OCI-M2 (cell line): Measurements from ENCODE around the gene LIMK2.
"Not testable (repeated sequence)": the region's sequence is repeated elsewhere in the genome, so short reads cannot be mapped to it uniquely, and the experiment has no call there.

Source experiments
- DNase-seq: peaks from one replicate; lab custom pipeline; 2025; ENCODE audit not compliant: unreplicated experiment; lab: John Stamatoyannopoulos, UW

LIMK2 gene

DNA sequence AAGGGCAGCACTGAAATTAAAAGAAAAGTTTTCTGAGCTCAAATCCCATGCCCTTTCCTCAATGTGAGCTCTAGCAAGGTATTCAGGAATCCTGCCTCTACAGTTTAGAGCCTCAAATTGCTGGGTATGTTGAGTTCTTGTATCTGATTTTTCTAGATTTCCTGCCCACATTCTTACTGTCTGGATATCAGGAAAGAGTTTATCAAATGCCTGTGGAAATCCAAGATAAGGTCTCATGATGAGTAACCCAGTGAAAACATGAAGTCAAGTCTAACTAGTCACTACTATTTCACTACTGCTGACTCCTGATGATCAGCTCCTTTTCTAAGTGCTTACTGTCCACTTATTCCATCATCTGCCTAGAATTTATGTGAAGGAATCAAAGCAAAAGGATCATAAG lies 29.8 kb downstream of the LIMK2 start:
- no peak for DNase-seq

DNA sequence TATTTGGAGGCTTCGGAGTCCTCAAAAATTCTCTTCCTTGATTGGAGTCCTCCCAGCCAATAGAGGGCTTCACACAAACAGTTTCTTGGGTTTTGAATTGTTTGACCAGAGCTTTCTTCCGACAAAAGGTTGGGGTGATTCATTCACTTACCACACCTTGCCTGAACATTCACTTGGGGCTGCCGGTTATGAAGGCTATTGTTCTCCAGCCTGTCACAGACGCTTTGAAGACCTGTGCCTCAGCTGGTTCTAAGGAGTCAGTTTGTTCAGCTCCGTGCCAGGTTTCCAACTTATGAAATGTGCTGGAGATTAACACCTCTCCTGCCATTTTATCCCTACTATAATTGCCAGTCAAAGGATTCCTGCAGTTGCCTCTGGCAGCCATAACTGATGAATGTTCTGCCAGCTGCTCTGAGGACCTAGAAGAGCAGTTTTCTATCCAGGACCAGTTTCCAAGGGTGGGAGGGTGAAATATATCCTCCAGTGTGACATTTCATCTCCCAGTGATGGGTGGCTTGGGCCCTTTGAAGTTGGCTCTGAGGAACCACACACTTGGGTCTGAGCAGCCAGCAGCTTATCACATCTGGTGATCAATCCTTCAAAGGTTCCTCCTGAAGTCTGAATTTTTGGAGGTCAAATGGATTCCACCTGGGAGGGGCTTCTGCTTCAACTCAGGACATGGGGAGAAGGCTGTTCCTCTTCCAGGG lies 31.4 kb downstream of the LIMK2 start:
- no peak for DNase-seq

DNA sequence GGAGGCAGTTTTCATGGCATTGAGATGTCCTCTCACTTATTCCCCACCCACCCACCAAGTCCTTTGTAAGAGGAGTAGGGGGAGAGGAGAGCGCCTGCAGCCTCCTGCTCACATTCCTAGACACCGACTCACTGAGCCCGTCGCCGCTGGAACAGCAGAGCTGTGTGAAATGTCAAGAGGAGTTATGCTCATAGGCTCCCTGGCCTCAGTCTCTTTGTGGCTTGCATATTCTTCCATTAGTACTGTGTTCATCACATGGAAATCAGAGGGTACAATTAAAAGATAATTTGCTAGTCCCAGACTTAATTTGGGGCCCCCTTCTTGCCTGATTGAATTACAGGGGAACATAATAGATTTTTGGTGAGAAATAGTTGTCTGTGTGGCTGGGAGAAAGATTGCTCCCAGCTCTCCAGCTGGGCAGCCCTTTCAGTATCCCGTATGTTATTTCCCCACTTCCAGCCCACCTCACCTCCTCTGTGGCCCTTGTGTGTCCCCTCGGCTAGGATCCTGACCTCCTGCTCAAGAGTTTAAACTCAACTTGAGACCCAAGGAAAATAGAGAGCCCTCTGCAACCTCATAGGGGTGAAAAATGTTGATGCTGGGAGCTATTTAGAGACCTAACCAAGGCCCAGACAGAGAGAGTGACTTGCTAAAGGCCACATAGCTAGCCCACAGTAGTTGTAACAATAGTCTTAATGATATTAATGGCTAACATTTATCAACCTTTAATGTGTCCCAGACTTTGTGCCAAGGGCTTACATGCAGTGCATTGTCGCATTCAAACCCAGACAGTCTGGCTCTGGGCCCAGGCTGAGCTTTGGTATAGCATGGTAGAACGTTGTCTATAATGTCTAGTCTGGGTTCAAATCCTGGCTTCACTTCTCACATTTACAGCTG lies 32.2 kb downstream of the LIMK2 start:
- DNase-seq = no peak

- no peak for DNase-seq
Observed at GRCh38 chr22:31244943-31245451, 32.9 kb downstream of the LIMK2 start.

DNA sequence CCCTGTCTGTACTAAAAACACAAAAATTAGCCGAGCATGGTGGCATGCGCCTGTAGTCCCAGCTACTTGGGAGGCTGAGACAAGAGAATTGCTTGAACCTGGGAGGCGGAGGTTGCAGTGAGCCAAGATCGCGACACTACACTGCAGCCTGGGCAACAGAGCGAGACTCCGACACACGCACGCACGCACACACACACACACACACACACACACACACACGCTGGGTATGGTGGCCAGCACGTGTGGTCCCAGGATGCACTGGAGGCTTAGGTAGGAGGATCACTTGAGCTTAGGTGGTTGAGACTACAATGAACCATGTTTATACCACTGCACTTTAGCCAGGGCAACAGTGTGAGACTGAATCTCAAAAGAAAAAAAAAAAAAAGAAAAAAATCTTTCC lies 33.9 kb downstream of the LIMK2 start:
- not testable (repeated sequence) for DNase-seq

- no peak for DNase-seq
Observed at GRCh38 chr22:31246687-31247086, 34.6 kb downstream of the LIMK2 start.

DNA sequence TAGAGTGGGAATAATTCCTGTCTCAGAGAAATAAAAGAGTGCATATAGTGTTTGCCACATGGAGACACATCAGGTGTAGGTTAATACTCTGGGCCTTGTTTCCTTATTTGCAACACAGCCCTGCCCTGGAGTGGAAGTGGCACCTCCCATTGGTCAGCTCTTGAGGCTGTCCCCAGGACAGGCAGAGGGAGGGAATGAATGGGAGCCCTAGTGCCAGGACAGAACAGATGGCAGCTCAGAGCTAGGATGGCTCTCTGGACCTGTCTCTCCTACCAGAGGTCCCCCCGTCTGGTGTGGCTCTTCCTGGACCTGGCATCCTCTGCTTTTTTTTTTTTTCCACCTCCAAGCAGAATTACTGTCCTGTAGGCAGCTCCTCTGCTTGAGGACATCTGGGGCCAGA lies 35.6 kb downstream of the LIMK2 start:
- DNase-seq = no peak

GRCh38 chr22:31248138-31248745 lies 36.1 kb downstream of the LIMK2 start:
- no peak for DNase-seq

GRCh38 chr22:31248965-31249958 lies 37.2 kb downstream of the LIMK2 start:
- DNase-seq = no peak

- no peak for DNase-seq
Observed at GRCh38 chr22:31250740-31251600, 38.9 kb downstream of the LIMK2 start.

DNA sequence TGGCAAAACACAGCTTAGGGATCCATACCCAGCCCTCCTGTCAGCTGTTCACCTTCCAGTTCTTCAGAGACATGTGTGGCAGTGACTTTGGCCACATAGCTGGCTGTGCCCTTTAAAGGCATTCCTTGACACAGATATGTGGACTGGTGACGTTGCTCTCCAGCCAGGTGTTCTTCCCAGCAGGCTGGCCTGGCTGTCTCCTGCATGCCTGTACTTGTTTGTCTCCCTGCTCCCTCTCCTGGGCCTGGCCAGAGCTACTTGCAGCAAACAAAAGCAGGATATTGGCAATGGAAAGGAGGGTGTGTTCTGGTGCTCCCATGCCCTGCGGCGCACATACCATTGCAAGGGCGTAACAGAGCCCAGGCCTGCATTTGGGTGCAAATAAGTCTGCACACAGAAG lies 41.9 kb downstream of the LIMK2 start:
- DNase-seq = no peak

DNA sequence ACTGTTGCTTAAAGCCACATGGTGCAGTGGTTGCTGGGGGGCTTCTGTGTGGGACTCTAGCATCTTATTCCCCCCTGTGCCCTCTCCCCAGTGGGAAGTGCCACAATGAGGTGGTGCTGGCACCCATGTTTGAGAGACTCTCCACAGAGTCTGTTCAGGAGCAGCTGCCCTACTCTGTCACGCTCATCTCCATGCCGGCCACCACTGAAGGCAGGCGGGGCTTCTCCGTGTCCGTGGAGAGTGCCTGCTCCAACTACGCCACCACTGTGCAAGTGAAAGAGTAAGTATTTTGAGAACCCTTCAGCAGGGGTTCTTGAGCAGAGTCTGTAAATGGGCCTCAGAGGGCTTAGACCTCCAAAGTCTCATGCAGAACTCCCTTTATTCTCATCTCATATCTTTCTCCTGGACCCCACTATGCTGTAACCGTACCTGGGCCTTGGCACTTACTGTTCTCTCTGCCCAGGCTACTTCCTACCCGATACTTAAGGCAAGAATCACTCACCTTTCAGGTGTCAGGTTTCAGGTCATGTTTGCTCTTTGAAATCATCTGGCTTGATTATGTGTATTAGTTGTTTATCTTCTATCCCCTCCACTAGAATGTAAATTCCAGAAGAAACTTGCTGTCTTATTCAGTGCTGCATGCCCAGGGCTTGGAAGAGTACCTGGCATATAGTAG lies 47.8 kb downstream of the LIMK2 start:
- no peak for DNase-seq

DNA sequence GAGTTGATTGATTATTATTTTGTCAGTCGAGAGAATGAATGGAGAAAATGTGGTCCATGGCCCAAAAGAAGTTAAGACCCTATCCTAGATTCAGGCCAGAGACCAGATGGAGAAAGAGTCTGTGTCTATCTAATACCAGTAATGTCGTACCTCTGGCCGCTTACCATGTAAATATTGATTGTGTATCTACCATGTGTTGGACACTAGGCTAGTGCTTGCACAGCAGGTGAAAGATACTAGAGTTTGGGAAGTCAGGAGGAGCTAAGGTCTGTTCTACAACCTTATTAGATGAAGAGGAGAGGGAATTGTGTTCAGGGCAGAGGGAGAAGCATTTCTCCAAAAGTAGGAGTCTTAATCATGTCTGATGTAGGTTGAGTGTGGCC lies 48.4 kb downstream of the LIMK2 start:
- DNase-seq = no peak

GRCh38 chr22:31262312-31263133 lies 50.4 kb downstream of the LIMK2 start:
- no peak for DNase-seq

DNA sequence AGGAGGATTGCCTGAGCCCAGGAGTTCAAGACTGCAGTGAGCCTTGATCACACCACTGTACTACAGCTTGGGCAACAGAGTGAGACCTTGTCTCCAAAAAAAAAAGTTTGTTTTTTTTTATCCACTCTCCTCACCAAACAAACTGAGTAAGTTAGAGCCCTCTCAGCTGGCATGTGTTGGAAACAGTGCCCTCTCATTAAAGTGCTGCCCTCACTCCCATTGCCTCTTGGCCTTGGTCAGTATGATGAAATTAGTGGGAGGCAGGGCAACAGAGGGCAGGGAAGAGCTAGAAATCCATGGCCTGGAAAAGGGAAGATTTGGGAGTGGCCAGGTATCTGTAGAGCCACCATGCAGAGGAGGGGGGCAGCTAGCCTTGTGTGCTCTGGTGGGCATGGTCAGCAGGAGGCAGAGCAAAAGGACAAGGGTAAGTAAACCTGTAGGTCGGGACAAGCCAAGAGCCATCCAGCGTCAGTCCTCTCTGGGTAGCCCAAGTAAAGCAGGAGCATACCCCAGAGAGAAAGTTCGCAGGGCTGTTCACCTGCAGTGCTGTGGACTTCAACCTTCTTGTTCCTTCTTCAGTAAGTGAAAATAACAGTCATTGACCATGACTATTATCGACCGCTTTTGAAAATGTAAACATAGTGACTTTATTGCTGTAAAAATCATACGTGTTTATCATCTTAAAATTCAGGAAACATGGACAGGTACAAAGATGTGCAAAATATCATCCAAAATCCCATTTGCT lies 52.0 kb downstream of the LIMK2 start:
- DNase-seq = no peak

GRCh38 chr22:31268281-31268680 lies 56.2 kb downstream of the LIMK2 start:
- DNase-seq = no peak

DNA sequence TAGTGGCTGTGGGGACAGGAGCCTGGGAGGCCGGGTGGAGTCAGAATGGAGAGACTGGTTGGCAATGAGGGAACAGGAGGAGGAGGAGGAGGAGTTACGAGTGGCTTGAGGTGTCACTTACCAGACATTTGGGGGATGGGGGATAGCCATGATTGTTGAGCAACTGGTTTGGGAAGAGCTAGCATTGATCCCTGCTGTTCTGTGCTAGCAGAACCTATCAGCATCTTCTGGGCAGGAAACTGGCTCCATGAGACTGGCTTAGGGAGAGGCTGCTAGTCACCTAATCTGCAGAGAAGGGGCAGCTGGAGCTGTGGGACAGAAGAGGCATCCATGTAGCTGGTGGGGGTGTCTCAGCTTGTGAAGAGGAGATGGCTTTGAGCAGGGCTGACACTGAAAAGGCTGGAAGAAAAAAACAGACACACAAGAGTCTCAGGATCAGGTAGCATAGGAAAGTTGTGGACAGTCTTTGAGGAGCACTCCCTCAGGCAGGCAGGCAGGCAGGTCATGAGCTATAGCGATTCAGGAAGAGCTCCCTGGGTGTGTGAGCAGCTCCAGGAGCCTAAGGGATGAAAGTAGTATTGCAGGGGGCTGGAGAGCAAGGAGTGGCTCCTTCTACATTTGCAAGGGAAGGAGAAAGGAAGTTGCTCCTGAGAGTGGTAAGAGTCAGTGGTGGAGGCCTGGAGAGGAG lies 57.9 kb downstream of the LIMK2 start:
- no peak for DNase-seq
